HL-60/S4 treated with retinoic acid at 250 ng/mL for 4 days and 3 days (cell line): Measurements from ENCODE around the gene TREM1.
"Not testable (repeated sequence)": the region's sequence is repeated elsewhere in the genome, so short reads cannot be mapped to it uniquely, and the experiment has no call there.

Experiments
- in situ Hi-C: fragments of 300-500 bp; cut with MboI; formaldehyde crosslinking; loops from 2 replicates; pipeline ENCODE4 v1.7.0; 2022; ENCODE audit warnings: low sequenced_read_pairs

The TREM1 gene

DNA sequence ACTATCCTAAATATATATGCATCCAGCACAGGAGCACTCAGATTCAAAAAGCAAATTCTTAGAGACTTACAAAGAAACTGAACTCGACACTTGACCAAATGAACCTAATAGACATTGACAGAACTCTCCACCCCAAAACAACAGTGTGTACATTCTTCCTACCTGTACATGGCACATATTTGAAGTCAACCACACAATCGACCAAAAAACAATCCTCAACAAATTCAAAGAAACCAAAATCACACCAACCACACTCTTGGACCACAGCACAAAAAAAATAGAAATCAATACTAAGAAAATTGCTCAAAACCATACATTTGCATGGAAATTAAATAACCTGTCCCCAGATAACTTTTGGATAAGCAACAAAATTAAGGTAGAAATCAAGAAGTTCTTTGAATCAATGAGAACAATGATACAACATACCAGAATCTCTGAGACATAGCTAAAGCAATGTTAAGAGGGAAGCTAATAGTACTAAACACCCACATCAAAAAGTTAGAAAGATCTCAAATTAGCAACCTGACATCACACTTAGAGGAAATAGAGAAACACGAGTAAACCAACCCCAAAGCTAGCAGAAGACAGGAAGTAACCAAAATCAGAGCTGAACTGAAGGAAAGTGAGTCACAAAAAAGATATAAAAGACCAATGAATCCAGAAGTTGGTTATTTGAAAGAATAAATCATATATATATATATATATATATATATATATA, 12.5 kb upstream of the TREM1 start:
- in situ Hi-C loops, result no loop called here

DNA sequence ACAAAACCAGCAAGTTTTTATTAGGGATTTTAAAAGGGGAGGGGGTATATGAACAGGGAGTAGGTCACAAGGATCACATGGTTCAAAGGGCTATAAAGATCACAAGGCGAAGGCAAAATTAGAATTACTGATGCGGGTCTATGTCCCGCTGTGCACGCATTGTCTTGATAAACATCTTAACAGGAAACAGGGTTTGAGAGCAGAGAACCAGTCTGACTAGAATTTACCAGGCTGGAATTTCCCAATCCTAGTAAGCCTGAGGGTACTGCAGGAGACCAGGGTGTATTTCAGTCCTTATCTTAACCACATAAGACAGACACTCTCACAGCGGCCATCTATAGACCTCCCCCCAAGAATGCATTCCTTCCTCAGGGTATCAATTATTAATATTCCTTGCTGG, 10.8 kb upstream of the TREM1 start:
- in situ Hi-C loops, result not testable (repeated sequence)

DNA sequence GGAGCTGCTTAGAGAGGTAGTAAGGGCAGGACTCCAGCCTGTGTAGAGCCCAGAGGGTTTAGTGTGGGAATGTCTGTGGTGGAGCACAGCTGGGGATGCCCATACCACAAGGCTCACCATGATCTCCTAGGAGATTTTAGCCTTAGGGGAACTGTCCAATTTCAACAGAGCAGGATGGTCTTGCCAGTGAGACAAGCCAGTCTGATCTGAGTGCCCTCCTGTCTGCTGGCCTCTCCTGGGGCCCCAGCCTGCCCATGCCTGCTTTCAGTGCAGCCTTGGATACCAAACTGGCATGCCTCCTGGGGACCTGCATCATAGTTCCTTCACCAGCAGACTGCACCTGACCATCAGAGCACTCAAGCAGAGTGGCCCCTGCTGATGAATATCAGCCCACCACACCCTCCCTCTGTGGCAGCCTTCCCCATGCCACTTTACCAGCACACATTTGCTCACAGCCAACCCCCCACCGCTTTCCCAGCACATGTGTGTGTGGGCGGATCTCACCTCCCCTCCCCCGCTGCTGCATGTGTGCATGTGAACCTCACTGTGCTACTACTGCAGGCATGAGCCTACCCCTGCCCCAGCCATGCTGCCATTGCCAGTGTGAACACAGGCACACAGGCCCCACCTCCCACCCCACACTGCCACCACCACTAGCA, 7.9 kb upstream of the TREM1 start:
- in situ Hi-C loops, result no loop called here

- in situ Hi-C loops, result no loop called here
Observed at GRCh38 chr6:41291717-41292116, 5.2 kb upstream of the TREM1 start.

DNA sequence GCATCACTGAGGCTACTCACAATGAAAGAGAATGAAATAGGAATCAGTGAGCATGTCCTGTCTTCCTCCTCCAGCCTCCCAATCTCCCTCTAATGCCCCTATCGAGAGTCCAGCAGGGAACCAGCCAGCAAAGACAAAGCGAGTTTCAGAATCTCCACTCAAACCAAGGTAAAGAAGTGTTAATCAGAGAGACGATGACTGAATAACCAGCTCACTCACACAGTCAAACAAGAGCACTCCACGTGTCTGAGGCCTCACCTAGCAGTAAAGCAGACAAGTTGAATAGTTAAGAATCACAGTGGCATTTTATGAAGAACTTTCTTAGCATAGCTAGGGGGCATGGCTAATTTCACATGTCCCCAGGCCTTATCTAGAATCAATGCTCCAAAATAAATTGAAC, 3.3 kb upstream of the TREM1 start:
- in situ Hi-C loops, result no loop called here

GRCh38 chr6:41288754-41289129, 2.3 kb upstream of the TREM1 start:
- in situ Hi-C loops, result no loop called here

- in situ Hi-C loops, result no loop called here
Observed at GRCh38 chr6:41288030-41288753, 1.7 kb upstream of the TREM1 start.

GRCh38 chr6:41284726-41285125, 1.8 kb downstream of the TREM1 start:
- in situ Hi-C loops, result no loop called here

DNA sequence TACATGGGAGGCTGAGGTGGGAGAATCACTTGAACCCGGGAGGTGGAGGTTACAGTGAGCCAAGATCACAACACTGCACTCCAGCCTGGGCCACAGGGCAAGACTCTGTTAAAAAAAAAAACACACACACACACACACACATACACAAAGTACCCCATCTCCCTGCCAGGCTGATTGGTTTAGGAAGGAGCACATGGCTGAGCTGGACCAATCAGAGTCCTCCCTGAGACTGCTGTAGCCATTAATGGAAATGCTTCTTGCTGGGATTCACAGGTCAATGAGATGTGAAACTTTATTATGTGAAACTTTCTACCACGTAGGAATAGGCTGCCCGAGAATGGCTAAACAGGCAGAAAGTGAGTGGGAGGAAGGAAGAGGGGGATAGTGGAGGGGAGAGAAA, 2.9 kb downstream of the TREM1 start:
- in situ Hi-C loops, result no loop called here

GRCh38 chr6:41280381-41281057, 6.0 kb downstream of the TREM1 start:
- in situ Hi-C loops, result no loop called here

- in situ Hi-C loops, result no loop called here
Observed at GRCh38 chr6:41278699-41279405, 7.6 kb downstream of the TREM1 start.

DNA sequence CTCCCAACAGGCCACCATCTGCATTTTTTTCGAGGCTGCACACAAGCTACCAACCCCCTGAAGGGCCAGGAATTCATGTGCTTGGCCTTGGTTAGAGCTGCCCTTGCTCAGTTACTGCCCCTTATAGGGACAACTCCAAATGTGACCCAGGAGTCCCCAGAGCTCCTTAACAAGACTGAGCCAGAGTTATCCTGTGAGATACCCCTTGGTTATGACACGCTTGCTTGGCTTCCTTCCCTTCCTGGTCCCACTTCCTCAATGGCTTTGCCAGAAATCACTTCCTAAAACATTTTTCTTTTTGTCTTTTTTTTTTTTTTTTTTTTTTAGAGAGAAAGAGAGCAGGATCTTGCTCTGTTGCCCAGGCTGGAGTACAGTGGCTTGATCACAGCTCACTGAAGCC, 8.9 kb downstream of the TREM1 start:
- in situ Hi-C loops, result no loop called here

- in situ Hi-C loops, result no loop called here
Observed at GRCh38 chr6:41275489-41275888, 11.0 kb downstream of the TREM1 start.

DNA sequence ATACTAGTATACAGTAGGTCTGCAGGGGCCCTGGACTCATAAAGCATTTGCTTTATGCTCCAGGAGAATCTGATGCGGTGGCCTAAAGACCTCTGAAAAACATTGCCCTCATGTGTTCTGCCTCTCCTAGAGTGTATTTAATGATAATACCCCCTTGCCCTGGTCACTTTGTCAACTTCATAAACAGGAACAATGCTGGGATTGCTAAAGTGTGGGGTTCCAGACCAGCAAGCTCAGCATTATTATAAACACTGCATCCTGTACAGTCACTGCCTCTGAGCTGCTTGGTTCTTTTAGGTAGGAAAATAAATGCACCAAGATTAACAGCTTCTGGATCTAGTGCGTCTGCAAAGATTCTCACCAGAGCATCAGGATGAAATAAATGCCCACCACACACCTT, 12.2 kb downstream of the TREM1 start:
- in situ Hi-C loops, result no loop called here

GRCh38 chr6:41273714-41274113, 12.8 kb downstream of the TREM1 start:
- in situ Hi-C loops, result no loop called here

GRCh38 chr6:41272591-41273240, 13.8 kb downstream of the TREM1 start:
- in situ Hi-C loops, result no loop called here

GRCh38 chr6:41271901-41272395, 14.5 kb downstream of the TREM1 start:
- in situ Hi-C loops, result no loop called here

DNA sequence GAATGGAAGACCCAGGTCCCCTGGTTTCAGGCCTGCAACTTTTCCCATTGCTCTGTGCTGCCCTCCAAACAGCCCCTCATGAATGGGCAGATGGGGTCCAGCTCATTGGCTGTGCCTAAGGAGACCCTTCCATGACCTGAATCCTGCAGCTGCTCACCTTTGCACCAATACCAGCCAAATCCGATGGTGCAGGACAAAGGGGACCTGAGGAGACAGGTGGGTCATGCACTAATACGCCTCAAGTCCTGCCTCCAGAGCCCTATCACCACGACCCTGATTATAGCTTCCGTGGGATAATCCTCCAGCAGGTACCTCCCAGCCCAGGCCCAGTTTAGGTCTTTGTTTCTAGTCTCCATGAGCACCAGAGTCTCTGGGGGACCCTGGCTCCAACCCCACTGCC, 16.8 kb downstream of the TREM1 start:
- in situ Hi-C loops, result no loop called here

DNA sequence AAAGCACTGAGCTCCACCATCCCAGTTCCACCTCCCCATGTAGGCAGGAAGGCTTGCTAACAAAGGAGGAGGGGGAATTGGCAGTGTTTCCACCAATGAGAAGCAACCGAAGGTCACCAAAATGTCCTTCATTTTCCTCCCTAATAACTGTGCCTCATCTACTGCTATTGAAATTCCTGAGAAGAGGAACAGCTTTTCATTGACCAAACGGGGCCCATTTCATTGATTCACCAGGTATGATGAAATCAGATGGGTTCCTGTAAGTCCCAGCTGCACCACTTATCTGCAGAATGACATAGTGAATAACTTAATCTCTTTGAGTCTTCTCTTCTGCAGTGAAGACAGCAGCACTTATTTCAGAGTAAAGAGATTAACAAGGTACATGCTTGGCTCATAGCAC, 17.3 kb downstream of the TREM1 start:
- in situ Hi-C loops, result no loop called here

- in situ Hi-C loops, result no loop called here
Observed at GRCh38 chr6:41268478-41268877, 18.0 kb downstream of the TREM1 start.
